Panc1 (cell line): ENCODE measurements around the gene SEMA3B. TPM values are rescaled to one million over a fixed set of nuclear protein-coding genes. Genes with fewer than 3 reads are reported as not detected.

Experiments
- ATAC-seq: fragments of 200-7000 bp; cut with Tn5 transposase; 2 replicates; pipeline ENCODE4 v1.9.1; 2020; ENCODE audit warnings: mild to moderate bottlenecking, moderate library complexity
- BruUV-seq: library from RNA; stranded (reverse); fragments of 400-500 nt; replicated peaks from 2 replicates; lab custom pipeline; 2021; lab: Mats Ljungman, UMichigan
- CTCF ChIA-PET: fragments of 300-600 bp; sonication (Branson Sonifier 250); formaldehyde crosslinking; loops from one replicate; lab custom pipeline; 2022; ENCODE audit warnings: antibody characterized with exemption; lab: Charles Lee
- POLR2A ChIA-PET: fragments of 300-600 bp; sonication (Branson Sonifier 250); formaldehyde crosslinking; loops from one replicate; lab custom pipeline; 2022; ENCODE audit warnings: antibody characterized with exemption; lab: Charles Lee
- DNase-seq: peaks from one replicate; pipeline ENCODE4 v3.0.0-alpha.2; 2010; ENCODE audit warnings: low read depth, low spot score
- H3K27ac ChIP-seq: 2 replicates; pipeline ENCODE4 v1.5.1; 2011; ENCODE audit warnings: mild to moderate bottlenecking, low read length, inconsistent platforms
- H3K27me3 ChIP-seq: fragments of 200-500 bp; sonication (Bioruptor generic); 2 replicates; pipeline ENCODE4 v1.6.0; 2014; ENCODE audit warnings: low read length, inconsistent platforms; ENCODE audit not compliant: control insufficient read depth, insufficient read depth
- H3K36me3 ChIP-seq: fragments of 200-500 bp; sonication (Bioruptor generic); 2 replicates; pipeline ENCODE4 v1.5.1; 2014; ENCODE audit warnings: inconsistent platforms, mild to moderate bottlenecking, low read length, moderate library complexity; ENCODE audit not compliant: control insufficient read depth, insufficient read depth
- H3K4me1 ChIP-seq: 2 replicates; pipeline ENCODE4 v1.5.1; 2011; ENCODE audit warnings: inconsistent platforms, mild to moderate bottlenecking, low read length, moderate library complexity; ENCODE audit not compliant: control insufficient read depth, insufficient read depth
- H3K4me3 ChIP-seq, 2 experiments: 2 replicates each; pipeline ENCODE4 v1.5.1; 2011 to 2012; ENCODE audit warnings: low read depth in 2 of 2, low read length in 2 of 2, mild to moderate bottlenecking in 2 of 2, inconsistent platforms in 1 of 2, moderate library complexity in 1 of 2
- H3K9me3 ChIP-seq: fragments of 200-500 bp; sonication (Bioruptor generic); 2 replicates; pipeline ENCODE4 v1.5.1; 2014; ENCODE audit warnings: low read depth, mild to moderate bottlenecking, inconsistent platforms, low read length, moderate library complexity; ENCODE audit not compliant: control insufficient read depth, insufficient read depth
- CTCF ChIP-seq: fragments of 450-650 bp; IDR thresholded peaks from 2 replicates; pipeline ENCODE4 v1.5.1; 2017; ENCODE audit warnings: mild to moderate bottlenecking
- POLR2AphosphoS5 ChIP-seq: IDR thresholded peaks from 2 replicates; pipeline ENCODE4 v1.6.1; 2012; ENCODE audit warnings: mild to moderate bottlenecking, low read depth, low read length, moderate library complexity
- SIN3A ChIP-seq: IDR thresholded peaks from 2 replicates; pipeline ENCODE4 v1.6.1; 2012; ENCODE audit warnings: low read depth, mild to moderate bottlenecking, low read length, moderate library complexity, borderline replicate concordance; ENCODE audit not compliant: insufficient read depth
- TCF7L2 ChIP-seq: IDR thresholded peaks from 2 replicates; pipeline ENCODE4 v1.6.1; 2011; ENCODE audit warnings: mild to moderate bottlenecking, low read depth, low read length, inconsistent platforms
- in situ Hi-C: cut with HindIII; loops from 2 replicates; pipeline ENCODE4 v1.10.0; 2016; ENCODE audit warnings: low sequenced_read_pairs, low pct_unique_long_range_greater_than_20kb
- intact Hi-C: fragments of 100-400 bp; cut with micrococcal nuclease; formaldehyde crosslinking; loops from one replicate; pipeline ENCODE4 v1.10.0; 2022; ENCODE audit not compliant: unreplicated experiment
- total RNA-seq: library from RNA; stranded (reverse); gene quantifications from one replicate; pipeline ENCODE4 v1.2.1, GENCODE V29; 2021; ENCODE audit not compliant: unreplicated experiment
- TF ChIP-seq, protein P1 (sequence below), 2 experiments: IDR thresholded peaks; 2 replicates each; pipeline ENCODE4 v1.6.1; 2011 to 2012; ENCODE audit warnings: low read depth in 2 of 2, control low read depth in 1 of 2, low read length in 1 of 2, mild to moderate bottlenecking in 1 of 2, moderate library complexity in 1 of 2; ENCODE audit not compliant: insufficient read depth in 1 of 2

SEMA3B gene
- total RNA-seq, 1 experiment from 2014 or later, result 1.4 TPM

DNA sequence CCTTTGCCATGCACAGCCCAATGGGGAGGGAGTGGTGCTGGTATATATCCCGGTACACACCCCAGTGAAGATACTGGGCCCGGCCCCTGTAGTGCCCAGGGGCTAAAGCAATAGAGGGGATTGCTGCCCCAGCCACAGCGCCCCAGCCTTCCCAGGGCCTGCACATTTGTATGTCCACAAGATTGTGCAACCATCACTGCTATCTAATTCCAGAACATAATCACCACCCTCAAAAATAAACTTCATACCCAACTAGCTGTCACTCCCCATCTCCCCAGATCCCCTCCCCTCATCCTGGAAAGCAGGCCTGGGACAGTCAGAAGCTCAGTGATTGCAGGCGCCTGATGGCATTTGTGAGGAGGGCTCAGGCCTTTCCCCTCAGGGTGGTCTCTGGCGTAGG, 19.5 kb upstream of the SEMA3B start:
- POLR2A ChIA-PET, result no interaction called here
- no peak overlapping the region for H3K27ac ChIP-seq

GRCh38 chr3:50250514-50250913, 18.4 kb upstream of the SEMA3B start:
- Histone ChIP-seq H3K9me3 (no peaks in the 10 kb centered on the region), H3K4me3 (no peak overlapping the region), H3K27me3 (no peaks in the 10 kb centered on the region), H3K36me3 (no peaks in the 10 kb centered on the region), H3K27ac (no peak overlapping the region), H3K4me1 (peaks cover 26% of the 10 kb centered on the region)
- DNase-seq (no peak), ATAC-seq (no peak)
- CTCF ChIA-PET, result interaction anchor here (0.6 kb wide), 1 partner anchor 26 kb away, joined by 3 read pairs; no protein-coding TSS in a partner anchor
- POLR2A ChIA-PET, result no interaction called here
- TF ChIP-seq, protein P1, sequence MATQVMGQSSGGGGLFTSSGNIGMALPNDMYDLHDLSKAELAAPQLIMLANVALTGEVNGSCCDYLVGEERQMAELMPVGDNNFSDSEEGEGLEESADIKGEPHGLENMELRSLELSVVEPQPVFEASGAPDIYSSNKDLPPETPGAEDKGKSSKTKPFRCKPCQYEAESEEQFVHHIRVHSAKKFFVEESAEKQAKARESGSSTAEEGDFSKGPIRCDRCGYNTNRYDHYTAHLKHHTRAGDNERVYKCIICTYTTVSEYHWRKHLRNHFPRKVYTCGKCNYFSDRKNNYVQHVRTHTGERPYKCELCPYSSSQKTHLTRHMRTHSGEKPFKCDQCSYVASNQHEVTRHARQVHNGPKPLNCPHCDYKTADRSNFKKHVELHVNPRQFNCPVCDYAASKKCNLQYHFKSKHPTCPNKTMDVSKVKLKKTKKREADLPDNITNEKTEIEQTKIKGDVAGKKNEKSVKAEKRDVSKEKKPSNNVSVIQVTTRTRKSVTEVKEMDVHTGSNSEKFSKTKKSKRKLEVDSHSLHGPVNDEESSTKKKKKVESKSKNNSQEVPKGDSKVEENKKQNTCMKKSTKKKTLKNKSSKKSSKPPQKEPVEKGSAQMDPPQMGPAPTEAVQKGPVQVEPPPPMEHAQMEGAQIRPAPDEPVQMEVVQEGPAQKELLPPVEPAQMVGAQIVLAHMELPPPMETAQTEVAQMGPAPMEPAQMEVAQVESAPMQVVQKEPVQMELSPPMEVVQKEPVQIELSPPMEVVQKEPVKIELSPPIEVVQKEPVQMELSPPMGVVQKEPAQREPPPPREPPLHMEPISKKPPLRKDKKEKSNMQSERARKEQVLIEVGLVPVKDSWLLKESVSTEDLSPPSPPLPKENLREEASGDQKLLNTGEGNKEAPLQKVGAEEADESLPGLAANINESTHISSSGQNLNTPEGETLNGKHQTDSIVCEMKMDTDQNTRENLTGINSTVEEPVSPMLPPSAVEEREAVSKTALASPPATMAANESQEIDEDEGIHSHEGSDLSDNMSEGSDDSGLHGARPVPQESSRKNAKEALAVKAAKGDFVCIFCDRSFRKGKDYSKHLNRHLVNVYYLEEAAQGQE (IDR thresholded peaks at IDR 0.05; ENCODE audit: insufficient read depth in 1 of 2, low read depth in 2 of 2, low read length in 1 of 2), result no peak
- no peak for TF ChIP-seq TCF7L2
- TF ChIP-seq CTCF, result no peak
- no peak for TF ChIP-seq SIN3A
- TF ChIP-seq POLR2AphosphoS5, result no peak
- BruUV-seq, result no TSS peak
- intact Hi-C loops (no loop called here), in situ Hi-C loops (no loop called here)

More for the DNA sequence above, 19.5 kb upstream of the SEMA3B start:
- Histone ChIP-seq H3K27me3 (no peaks in the 10 kb centered on the region), H3K4me1 (peaks cover 32% of the 10 kb centered on the region), H3K9me3 (no peaks in the 10 kb centered on the region), H3K4me3 (no peak overlapping the region), H3K36me3 (no peaks in the 10 kb centered on the region)
- no peak for DNase-seq
- in situ Hi-C loops (no loop called here), intact Hi-C loops (no loop called here)
- TF ChIP-seq, protein P1 (IDR thresholded peaks at IDR 0.05; ENCODE audit: insufficient read depth in 1 of 2, low read depth in 2 of 2, low read length in 1 of 2), result no peak
- no peak for TF ChIP-seq CTCF
- ATAC-seq, result no peak
- CTCF ChIA-PET, result no interaction called here
- BruUV-seq, result no TSS peak
